HG02642 (cell line): ENCODE results near the gene PLCZ1.
"Not testable (repeated sequence)": the region's sequence is repeated elsewhere in the genome, so short reads cannot be mapped to it uniquely, and the experiment has no call there.

ENCODE experiments used
- ATAC-seq: cut with Tn5 transposase; IDR thresholded peaks from one replicate; pipeline ENCODE4 v1.9.1; 2021; ENCODE audit warnings: mild to moderate bottlenecking; ENCODE audit not compliant: unreplicated experiment, poor library complexity

PLCZ1 gene

GRCh38 chr12:18703911-18704310 lies 33.9 kb downstream of the PLCZ1 start:
- ATAC-seq: no peak

- ATAC-seq: no peak
These were observed 34.5 kb downstream of the PLCZ1 start for GRCh38 chr12:18703321-18703720.

- ATAC-seq: no peak
These were observed 37.5 kb downstream of the PLCZ1 start for GRCh38 chr12:18700271-18700670.

GRCh38 chr12:18696971-18697602 lies 40.7 kb downstream of the PLCZ1 start:
- ATAC-seq: no peak

- ATAC-seq: not testable (repeated sequence)
These were observed 43.8 kb downstream of the PLCZ1 start for GRCh38 chr12:18693986-18694385.

- no peak for ATAC-seq
These were observed 47.2 kb downstream of the PLCZ1 start for GRCh38 chr12:18690653-18691052.

GRCh38 chr12:18689771-18690170 lies 48.0 kb downstream of the PLCZ1 start:
- ATAC-seq: no peak

- ATAC-seq: no peak
These were observed 53.4 kb downstream of the PLCZ1 start for GRCh38 chr12:18684430-18684829.

- no peak for ATAC-seq
These were observed 54.3 kb downstream of the PLCZ1 start for GRCh38 chr12:18683327-18684013.

- ATAC-seq: no peak
These were observed 56.0 kb downstream of the PLCZ1 start for GRCh38 chr12:18681818-18682217.

- ATAC-seq: no peak
These were observed 60.7 kb downstream of the PLCZ1 start for GRCh38 chr12:18676996-18677588.

GRCh38 chr12:18676141-18676540 lies 61.7 kb downstream of the PLCZ1 start:
- no peak for ATAC-seq

- no peak for ATAC-seq
These were observed 79.0 kb downstream of the PLCZ1 start for GRCh38 chr12:18658829-18659228.

GRCh38 chr12:18658179-18658578 lies 79.6 kb downstream of the PLCZ1 start:
- no peak for ATAC-seq

GRCh38 chr12:18655351-18655750 lies 82.5 kb downstream of the PLCZ1 start:
- ATAC-seq: no peak

- ATAC-seq: no peak
These were observed 84.3 kb downstream of the PLCZ1 start for GRCh38 chr12:18653465-18653864.

- no peak for ATAC-seq
These were observed 85.2 kb downstream of the PLCZ1 start for GRCh38 chr12:18652596-18652995.

GRCh38 chr12:18651525-18651924 lies 86.3 kb downstream of the PLCZ1 start:
- no peak for ATAC-seq

- ATAC-seq: no peak
These were observed 91.4 kb downstream of the PLCZ1 start for GRCh38 chr12:18646286-18646890.

GRCh38 chr12:18644564-18644963 lies 93.2 kb downstream of the PLCZ1 start:
- no peak for ATAC-seq

GRCh38 chr12:18643681-18644080 lies 94.1 kb downstream of the PLCZ1 start:
- ATAC-seq: no peak
